ENCODE data around the gene GLRX2.
A peak's percentile ranks its signal among the peaks of the same experiment; 100 is the strongest.

The GLRX2 gene

DNA sequence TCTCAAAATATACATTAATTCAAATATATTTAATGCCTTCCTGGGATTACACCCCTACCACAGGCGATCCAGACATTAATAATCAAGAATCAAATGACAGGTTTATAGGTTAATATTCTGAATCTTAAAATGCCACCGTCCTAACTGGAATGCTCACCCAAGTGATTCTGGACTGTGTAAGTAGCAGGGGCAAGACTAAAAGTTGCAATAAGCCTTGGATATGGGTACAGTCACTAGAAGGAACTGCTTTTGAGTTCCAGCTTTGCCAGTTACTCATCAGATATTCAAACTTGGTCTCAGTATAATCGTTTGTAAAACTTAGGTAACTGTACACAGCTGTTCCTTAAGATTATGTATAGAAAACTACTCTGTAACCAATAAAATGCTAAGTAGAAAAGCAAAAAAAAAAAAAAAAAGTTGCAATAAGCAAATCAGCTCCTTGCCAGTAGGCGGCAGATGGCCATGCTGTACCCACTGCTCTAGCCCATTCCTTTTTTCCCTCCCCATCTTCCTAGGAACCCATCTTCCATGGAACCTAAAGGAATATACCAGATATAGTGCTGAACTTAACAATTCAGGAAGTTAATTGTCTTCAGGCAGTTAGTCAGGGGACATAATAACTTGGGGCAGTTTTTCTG, 35.3 kb downstream of the GLRX2 start:
- DNase-seq (ENCODE audit: low spot score): no peak
- Histone ChIP-seq H3K27me3 (ENCODE audit: insufficient read depth, poor library complexity, severe bottlenecking) (no peaks in the 10 kb centered on the region), H3K36me3 (ENCODE audit: low read depth) (peaks cover 26% of the 10 kb centered on the region), H3K4me1 (ENCODE audit: insufficient read depth, poor library complexity, severe bottlenecking) (no peaks in the 10 kb centered on the region), H3K9me3 (ENCODE audit: severe bottlenecking) (no peaks in the 10 kb centered on the region), H3K4me3 (ENCODE audit: severe bottlenecking) (no peak overlapping the region), H3K27ac (ENCODE audit: poor library complexity, severe bottlenecking) (no peak overlapping the region)
- ATAC-seq (ENCODE audit: low read depth): 0 out of 3 replicates have a peak, but pooled peaks have one; percentile 44
- TF ChIP-seq, protein P1, sequence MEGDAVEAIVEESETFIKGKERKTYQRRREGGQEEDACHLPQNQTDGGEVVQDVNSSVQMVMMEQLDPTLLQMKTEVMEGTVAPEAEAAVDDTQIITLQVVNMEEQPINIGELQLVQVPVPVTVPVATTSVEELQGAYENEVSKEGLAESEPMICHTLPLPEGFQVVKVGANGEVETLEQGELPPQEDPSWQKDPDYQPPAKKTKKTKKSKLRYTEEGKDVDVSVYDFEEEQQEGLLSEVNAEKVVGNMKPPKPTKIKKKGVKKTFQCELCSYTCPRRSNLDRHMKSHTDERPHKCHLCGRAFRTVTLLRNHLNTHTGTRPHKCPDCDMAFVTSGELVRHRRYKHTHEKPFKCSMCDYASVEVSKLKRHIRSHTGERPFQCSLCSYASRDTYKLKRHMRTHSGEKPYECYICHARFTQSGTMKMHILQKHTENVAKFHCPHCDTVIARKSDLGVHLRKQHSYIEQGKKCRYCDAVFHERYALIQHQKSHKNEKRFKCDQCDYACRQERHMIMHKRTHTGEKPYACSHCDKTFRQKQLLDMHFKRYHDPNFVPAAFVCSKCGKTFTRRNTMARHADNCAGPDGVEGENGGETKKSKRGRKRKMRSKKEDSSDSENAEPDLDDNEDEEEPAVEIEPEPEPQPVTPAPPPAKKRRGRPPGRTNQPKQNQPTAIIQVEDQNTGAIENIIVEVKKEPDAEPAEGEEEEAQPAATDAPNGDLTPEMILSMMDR (IDR thresholded peaks at IDR 0.05; ENCODE audit: poor library complexity, severe bottlenecking): peak; percentile 41

DNA sequence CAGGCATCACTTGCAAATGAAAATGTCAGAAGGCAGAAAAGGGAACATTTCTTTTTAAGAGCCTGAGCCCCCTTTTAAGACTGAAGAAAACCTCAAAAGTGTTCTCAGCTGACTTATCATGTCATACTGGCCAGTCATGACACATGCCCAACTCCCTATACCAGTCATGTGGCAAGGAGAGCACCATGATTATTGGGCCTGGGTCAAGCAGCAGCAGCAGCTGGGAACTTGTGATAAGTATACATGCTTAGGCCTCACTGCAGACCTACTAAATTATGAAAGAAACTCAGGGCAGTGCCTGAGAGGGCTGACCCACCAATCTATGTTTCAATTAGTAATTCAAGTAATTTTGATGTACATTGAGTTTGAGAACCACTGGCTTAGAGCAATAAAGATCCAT, 37.2 kb downstream of the GLRX2 start:
- no peak overlapping the region for H3K27ac ChIP-seq (ENCODE audit: poor library complexity, severe bottlenecking)
- no peaks in the 10 kb centered on the region for H3K9me3 ChIP-seq (ENCODE audit: severe bottlenecking)
- ATAC-seq (ENCODE audit: low read depth) (no peak), DNase-seq (ENCODE audit: low spot score) (no peak)
- no peaks in the 10 kb centered on the region for H3K27me3 ChIP-seq (ENCODE audit: insufficient read depth, poor library complexity, severe bottlenecking)
- no peak overlapping the region for H3K4me3 ChIP-seq (ENCODE audit: severe bottlenecking)
- peaks cover 20% of the 10 kb centered on the region for H3K36me3 ChIP-seq (ENCODE audit: low read depth)
- H3K4me1 ChIP-seq (ENCODE audit: insufficient read depth, poor library complexity, severe bottlenecking): peaks cover 3% of the 10 kb centered on the region
- TF ChIP-seq, protein P1 (IDR thresholded peaks at IDR 0.05; ENCODE audit: poor library complexity, severe bottlenecking): no peak

DNA sequence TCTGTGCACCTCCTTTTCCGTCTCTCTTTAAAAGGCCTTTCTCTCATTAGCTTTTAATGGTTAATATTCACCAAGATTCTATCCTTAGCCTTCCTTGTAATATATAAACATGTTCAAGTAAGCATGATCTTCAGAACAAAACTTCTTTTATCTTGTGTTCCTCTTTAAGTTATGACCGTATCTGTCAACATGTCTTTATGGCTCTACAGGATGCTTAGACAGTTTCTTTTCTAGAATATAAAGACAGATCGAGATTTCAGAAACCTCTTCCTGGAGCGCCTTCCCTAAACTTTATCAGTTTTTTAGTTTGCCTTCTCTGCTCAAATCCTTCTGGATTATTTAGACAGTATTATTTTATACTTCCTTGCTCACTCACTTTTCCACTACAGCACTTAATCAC, 38.6 kb downstream of the GLRX2 start:
- Histone ChIP-seq H3K27ac (ENCODE audit: poor library complexity, severe bottlenecking) (no peak overlapping the region), H3K36me3 (ENCODE audit: low read depth) (peaks cover 22% of the 10 kb centered on the region), H3K4me3 (ENCODE audit: severe bottlenecking) (no peak overlapping the region), H3K9me3 (ENCODE audit: severe bottlenecking) (no peaks in the 10 kb centered on the region), H3K27me3 (ENCODE audit: insufficient read depth, poor library complexity, severe bottlenecking) (no peaks in the 10 kb centered on the region), H3K4me1 (ENCODE audit: insufficient read depth, poor library complexity, severe bottlenecking) (peaks cover 4% of the 10 kb centered on the region)
- TF ChIP-seq, protein P1 (IDR thresholded peaks at IDR 0.05; ENCODE audit: poor library complexity, severe bottlenecking): no peak
- DNase-seq (ENCODE audit: low spot score): no peak
- ATAC-seq (ENCODE audit: low read depth): no peak

DNA sequence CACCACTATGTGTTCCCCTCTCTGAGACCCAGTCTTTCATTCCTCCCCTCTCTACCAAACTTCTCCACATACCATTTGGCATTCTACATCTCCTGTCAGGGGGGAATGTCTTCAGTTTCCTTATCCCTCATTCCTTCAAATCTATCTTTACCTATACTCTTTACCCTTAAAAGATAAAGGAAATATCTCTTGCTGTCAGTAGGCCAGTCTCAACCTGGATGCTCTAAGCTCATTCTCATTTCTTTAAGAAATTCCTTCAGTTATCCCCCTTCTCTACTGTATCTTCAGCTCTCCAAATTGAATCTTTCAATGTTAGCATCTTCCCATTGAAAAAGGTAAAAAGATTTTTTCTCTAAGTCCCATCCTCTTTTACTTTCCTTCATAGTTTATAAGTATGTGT, 39.3 kb downstream of the GLRX2 start:
- Histone ChIP-seq H3K4me3 (ENCODE audit: severe bottlenecking) (no peak overlapping the region), H3K27me3 (ENCODE audit: insufficient read depth, poor library complexity, severe bottlenecking) (no peaks in the 10 kb centered on the region), H3K36me3 (ENCODE audit: low read depth) (peaks cover 18% of the 10 kb centered on the region), H3K4me1 (ENCODE audit: insufficient read depth, poor library complexity, severe bottlenecking) (peaks cover 10% of the 10 kb centered on the region), H3K9me3 (ENCODE audit: severe bottlenecking) (no peaks in the 10 kb centered on the region), H3K27ac (ENCODE audit: poor library complexity, severe bottlenecking) (no peak overlapping the region)
- ATAC-seq (ENCODE audit: low read depth) (no peak), DNase-seq (ENCODE audit: low spot score) (no peak)
- TF ChIP-seq, protein P1 (IDR thresholded peaks at IDR 0.05; ENCODE audit: poor library complexity, severe bottlenecking): no peak

DNA sequence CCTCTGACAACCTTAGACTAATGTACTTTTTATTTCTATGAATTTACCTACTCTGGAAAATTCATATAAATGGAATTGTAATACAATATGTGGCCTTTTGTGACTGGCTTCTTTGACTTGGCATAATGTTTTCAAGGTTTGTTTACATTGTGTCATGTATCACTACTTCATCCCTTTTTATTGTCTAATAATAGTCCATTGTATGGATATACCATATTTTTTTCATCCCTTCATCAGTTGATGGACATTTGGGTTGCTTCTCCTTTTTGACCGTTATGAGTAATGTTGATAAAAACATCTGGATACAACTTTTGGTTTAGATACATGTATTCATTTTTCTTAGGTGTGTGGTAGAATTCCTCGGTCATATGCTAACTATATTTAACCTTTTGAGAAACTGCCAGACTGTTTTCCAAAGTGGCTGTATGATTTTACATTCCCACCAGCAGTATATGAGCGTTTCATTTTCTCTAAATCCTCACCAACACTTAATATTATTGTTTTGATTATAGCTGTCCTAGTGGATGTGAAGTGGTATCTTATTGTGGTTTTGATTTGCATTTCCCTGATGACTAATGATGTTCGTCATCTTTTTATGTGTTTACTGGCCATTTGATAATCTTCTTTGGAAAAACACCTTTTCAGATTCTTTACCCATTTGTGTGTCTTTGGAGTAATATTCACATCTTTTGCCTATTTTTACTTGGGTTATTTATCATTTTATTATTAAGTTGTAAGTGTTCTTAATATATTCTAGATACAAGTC, 42.3 kb downstream of the GLRX2 start:
- ATAC-seq (ENCODE audit: low read depth) (no peak), DNase-seq (ENCODE audit: low spot score) (no peak)
- H3K9me3 ChIP-seq (ENCODE audit: severe bottlenecking): no peaks in the 10 kb centered on the region
- H3K36me3 ChIP-seq (ENCODE audit: low read depth): peaks cover 6% of the 10 kb centered on the region; the same call in 1 of the 2 replicates
- H3K27ac ChIP-seq (ENCODE audit: poor library complexity, severe bottlenecking): no peak overlapping the region
- no peaks in the 10 kb centered on the region for H3K27me3 ChIP-seq (ENCODE audit: insufficient read depth, poor library complexity, severe bottlenecking)
- H3K4me1 ChIP-seq (ENCODE audit: insufficient read depth, poor library complexity, severe bottlenecking): peaks cover 10% of the 10 kb centered on the region
- TF ChIP-seq, protein P1 (IDR thresholded peaks at IDR 0.05; ENCODE audit: poor library complexity, severe bottlenecking): no peak
- H3K4me3 ChIP-seq (ENCODE audit: severe bottlenecking): no peak overlapping the region

All from RWPE2 (cell line).